Naive thymus-derived CD8-positive, alpha-beta T cell (primary cell): ENCODE measurements around the gene CHST6. TPM values are rescaled to one million over a fixed set of nuclear protein-coding genes. Genes with fewer than 3 reads are reported as not detected.
"Not testable (repeated sequence)": the region's sequence is repeated elsewhere in the genome, so short reads cannot be mapped to it uniquely, and the experiment has no call there.

Source experiments
- ATAC-seq, 2 donors: fragments of 150-1000 bp; cut with Tn5 transposase in 1 of 2; sonication (Bioruptor Pico), chemical (Tn5 transposase) in 1 of 2; 1 replicate in 1 of 2; 2 replicates in 1 of 2; pipeline ENCODE4 v1.10.0; 2021; ENCODE audit warnings: mild to moderate bottlenecking in 2 of 2, moderate library complexity in 2 of 2
- POLR2A ChIA-PET: fragments of 350-600 bp; sonication (Branson Sonifier 250); formaldehyde crosslinking; loops from one replicate; lab custom pipeline; 2021; ENCODE audit warnings: antibody characterized with exemption; lab: Charles Lee
- DNase-seq, 10 donors: peaks; one replicate each; pipeline versions ENCODE4 v3.0.0 to v3.0.0-alpha.2; 2020 to 2022
- H3K27ac Mint-ChIP-seq, 10 donors: one replicate each; pipeline ENCODE4 v1.8.0; 2020 to 2022; ENCODE audit warnings: mild to moderate bottlenecking in 10 of 10, mixed read lengths in 10 of 10, moderate library complexity in 4 of 10, inconsistent platforms in 1 of 10
- H3K27me3 Mint-ChIP-seq, 5 donors: one replicate each; pipeline ENCODE4 v1.8.0; 2021 to 2022; ENCODE audit warnings: mixed read lengths in 5 of 5
- H3K36me3 Mint-ChIP-seq, 3 donors: one replicate each; pipeline ENCODE4 v1.8.0; 2020 to 2022; ENCODE audit warnings: mixed read lengths in 3 of 3, mild to moderate bottlenecking in 2 of 3, inconsistent platforms in 1 of 3
- H3K4me1 Mint-ChIP-seq, 4 donors: one replicate each; pipeline ENCODE4 v1.8.0; 2021 to 2022; ENCODE audit warnings: mixed read lengths in 4 of 4
- H3K4me3 Mint-ChIP-seq, 10 donors: one replicate each; pipeline ENCODE4 v1.8.0; 2020 to 2022; ENCODE audit warnings: mild to moderate bottlenecking in 10 of 10, mixed read lengths in 10 of 10, moderate library complexity in 6 of 10, inconsistent platforms in 1 of 10
- H3K9me3 Mint-ChIP-seq, 9 donors: one replicate each; pipeline ENCODE4 v1.8.0; 2020 to 2022; ENCODE audit warnings: mixed read lengths in 9 of 9, mild to moderate bottlenecking in 3 of 9, inconsistent platforms in 1 of 9, moderate library complexity in 1 of 9
- polyA plus RNA-seq, 3 donors: library from polyadenylated mRNA; unstranded; fragments of 300-500 nt; fragmentation: Illumina TruSeq; gene quantifications; one replicate each; pipeline ENCODE4 v1.2.3, GENCODE V29; 2021
- total RNA-seq, 8 experiments: library from RNA in 2 of 8; stranded (reverse) in 2 of 8; gene quantifications; one replicate each; pipeline ENCODE4 v1.2.3 and lab custom pipeline; 2021 to 2026

Gene CHST6
- total and polyA plus RNA-seq, 5 experiments from 2014 or later, result not detected

GRCh38 chr16:75498605-75499322, 3.5 kb upstream of the CHST6 start:
- H3K27ac Mint-ChIP-seq, H3K4me3 Mint-ChIP-seq, POLR2A ChIA-PET, ATAC-seq, DNase-seq, H3K36me3 Mint-ChIP-seq, H3K9me3 Mint-ChIP-seq: not testable (repeated sequence)
- Mint-ChIP-seq H3K4me1 (peaks cover 7 to 10% (median 8%) of the 10 kb centered on the region in 4 donors), H3K27me3 (peaks cover 4 to 44% (median 16%) of the 10 kb centered on the region in 5 donors)

GRCh38 chr16:75497558-75497957, 2.3 kb upstream of the CHST6 start:
- no peak for ATAC-seq
- DNase-seq, result no peak
- H3K4me1 Mint-ChIP-seq, result peaks cover 7 to 10% (median 8%) of the 10 kb centered on the region in 4 donors
- no peaks in the 10 kb centered on the region for H3K9me3 Mint-ChIP-seq
- H3K27ac Mint-ChIP-seq, result no peak overlapping the region
- no peak overlapping the region for H3K4me3 Mint-ChIP-seq
- H3K36me3 Mint-ChIP-seq, result peaks cover 0 to 2% (median 0%) of the 10 kb centered on the region in 3 donors
- peaks cover 10 to 50% (median 12%) of the 10 kb centered on the region in 5 donors for H3K27me3 Mint-ChIP-seq
- POLR2A ChIA-PET, result no interaction called here

GRCh38 chr16:75494661-75495075, 573 bp downstream of the CHST6 start:
- peak overlapping the region in 1 of 10 donors; percentile 64 for H3K27ac Mint-ChIP-seq
- peaks cover 0 to 2% (median 0%) of the 10 kb centered on the region in 3 donors for H3K36me3 Mint-ChIP-seq
- H3K27me3 Mint-ChIP-seq, result peaks cover 10 to 43% (median 12%) of the 10 kb centered on the region in 5 donors
- DNase-seq (no peak), ATAC-seq (peak; percentile 33 to 47)
- POLR2A ChIA-PET, result interaction anchor here (0.7 kb wide), 1 partner anchor 78 kb away, joined by 3 read pairs; no protein-coding TSS in a partner anchor
- H3K4me1 Mint-ChIP-seq, result peaks cover 7 to 10% (median 8%) of the 10 kb centered on the region in 4 donors
- H3K9me3 Mint-ChIP-seq, result no peaks in the 10 kb centered on the region
- peak overlapping the region; percentile 61 to 85 (median 74) for H3K4me3 Mint-ChIP-seq

GRCh38 chr16:75494184-75494583, 1.1 kb downstream of the CHST6 start:
- Mint-ChIP-seq H3K36me3 (peaks cover 0 to 2% (median 0%) of the 10 kb centered on the region in 3 donors), H3K4me1 (peaks cover 7 to 10% (median 8%) of the 10 kb centered on the region in 4 donors), H3K9me3 (no peaks in the 10 kb centered on the region), H3K4me3 (peak overlapping the region in 8 of 10 donors; percentile 64 to 85 (median 76)), H3K27me3 (peaks cover 10 to 45% (median 12%) of the 10 kb centered on the region in 5 donors), H3K27ac (no peak overlapping the region)
- ATAC-seq (no peak), DNase-seq (no peak)
- POLR2A ChIA-PET, result no interaction called here

DNA sequence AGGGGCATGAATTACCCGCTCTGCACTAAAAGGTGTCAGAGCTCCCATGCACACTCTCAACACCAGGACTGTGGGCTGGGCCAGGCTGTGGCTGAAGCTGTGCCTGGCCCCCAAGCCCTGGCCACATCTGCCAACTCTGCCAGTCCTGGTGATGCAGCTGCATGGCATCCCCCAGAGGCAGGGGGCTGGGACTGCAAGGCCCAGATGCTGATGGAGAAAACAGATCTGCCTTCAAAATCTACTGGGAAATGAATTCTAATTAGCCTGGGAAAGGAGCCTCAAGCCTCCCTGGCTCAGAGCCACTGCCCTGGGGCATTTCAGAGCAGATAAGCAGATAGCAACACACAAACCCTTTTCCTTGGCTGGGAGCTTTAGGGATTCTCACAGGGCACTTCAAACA, 3.4 kb downstream of the CHST6 start:
- no peak for ATAC-seq
- Mint-ChIP-seq H3K27me3 (peaks cover 10 to 48% (median 24%) of the 10 kb centered on the region in 5 donors), H3K4me3 (no peak overlapping the region), H3K27ac (peak overlapping the region in 1 of 10 donors; percentile 18), H3K9me3 (no peaks in the 10 kb centered on the region), H3K36me3 (peaks cover 0 to 2% (median 0%) of the 10 kb centered on the region in 3 donors), H3K4me1 (peaks cover 7 to 10% (median 8%) of the 10 kb centered on the region in 4 donors)
- POLR2A ChIA-PET, result no interaction called here
- no peak for DNase-seq

- no peaks in the 10 kb centered on the region for H3K9me3 Mint-ChIP-seq
- POLR2A ChIA-PET, result no interaction called here
- no peak for ATAC-seq
- H3K27me3 Mint-ChIP-seq, result peaks cover 2 to 31% (median 16%) of the 10 kb centered on the region in 5 donors
- no peak overlapping the region for H3K4me3 Mint-ChIP-seq
- peak overlapping the region in 1 of 10 donors; percentile 18 for H3K27ac Mint-ChIP-seq
- DNase-seq, result no peak
- peaks cover 0 to 10% (median 0%) of the 10 kb centered on the region in 4 donors for H3K4me1 Mint-ChIP-seq
- H3K36me3 Mint-ChIP-seq, result peaks cover 0 to 2% (median 0%) of the 10 kb centered on the region in 3 donors
Measured at GRCh38 chr16:75488322-75488721, 6.9 kb downstream of the CHST6 start.

- ATAC-seq, result no peak
- DNase-seq, result no peak
- Mint-ChIP-seq H3K4me1 (peaks cover 0 to 10% (median 0%) of the 10 kb centered on the region in 4 donors), H3K9me3 (no peaks in the 10 kb centered on the region), H3K27me3 (peaks cover 0 to 25% (median 16%) of the 10 kb centered on the region in 5 donors), H3K4me3 (no peak overlapping the region), H3K36me3 (peaks cover 0 to 2% (median 0%) of the 10 kb centered on the region in 3 donors), H3K27ac (no peak overlapping the region)
- POLR2A ChIA-PET, result no interaction called here
Measured at GRCh38 chr16:75486676-75487313, 8.4 kb downstream of the CHST6 start.

GRCh38 chr16:75486014-75486675, 9.1 kb downstream of the CHST6 start:
- POLR2A ChIA-PET, result interaction anchor here (0.7 kb wide), 1 partner anchor 79 kb away, joined by 3 read pairs; no protein-coding TSS in a partner anchor
- Mint-ChIP-seq H3K9me3 (no peaks in the 10 kb centered on the region), H3K27ac (no peak overlapping the region), H3K27me3 (peaks cover 0 to 25% (median 21%) of the 10 kb centered on the region in 5 donors), H3K36me3 (peaks cover 0 to 2% (median 0%) of the 10 kb centered on the region in 3 donors), H3K4me3 (no peak overlapping the region), H3K4me1 (peaks cover 0 to 10% (median 0%) of the 10 kb centered on the region in 4 donors)
- ATAC-seq, result no peak
- DNase-seq, result no peak

DNA sequence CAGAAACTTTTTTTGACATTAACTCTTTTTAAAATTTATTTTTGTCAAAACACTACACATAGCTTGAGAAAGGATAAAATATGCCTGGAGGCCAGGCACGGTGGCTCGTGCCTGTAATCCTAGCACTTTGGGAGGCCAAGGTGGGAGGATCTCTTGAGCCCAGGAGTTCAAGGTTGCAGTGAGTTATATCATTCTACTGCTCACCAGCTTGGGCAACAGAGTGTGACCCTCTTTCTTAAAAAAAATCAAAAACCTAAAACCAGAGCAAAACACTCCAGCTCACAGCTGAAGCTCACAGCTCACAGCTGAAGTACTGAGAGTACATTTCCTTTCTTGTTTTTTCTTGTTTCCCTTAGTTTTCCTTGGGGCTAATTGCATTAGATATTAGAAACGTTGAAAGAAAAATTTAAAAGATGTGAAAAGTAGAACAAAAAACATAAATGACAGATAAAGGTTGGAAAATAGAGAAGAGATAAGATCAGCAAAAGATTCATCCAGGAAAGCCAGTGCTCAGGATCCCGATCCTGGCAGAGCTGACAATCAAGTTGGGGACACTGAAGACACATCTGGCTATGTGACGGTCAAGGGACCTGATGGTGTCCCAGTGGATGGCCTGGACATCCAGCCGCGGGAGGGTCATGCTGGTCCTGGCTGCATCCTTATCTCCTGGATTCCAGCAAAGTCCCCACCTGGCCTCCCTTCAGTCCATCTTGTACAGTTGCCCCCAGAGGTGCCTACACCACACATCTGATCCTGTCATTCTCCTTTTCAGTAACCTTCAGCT, 9.8 kb downstream of the CHST6 start:
- DNase-seq, result no peak
- POLR2A ChIA-PET, result interaction anchor here (0.7 kb wide), 1 partner anchor 78 kb away, joined by 3 read pairs; no protein-coding TSS in a partner anchor
- Mint-ChIP-seq H3K4me1 (peaks cover 0 to 10% (median 0%) of the 10 kb centered on the region in 4 donors), H3K36me3 (peaks cover 0 to 2% (median 0%) of the 10 kb centered on the region in 3 donors), H3K4me3 (no peak overlapping the region), H3K9me3 (no peaks in the 10 kb centered on the region), H3K27ac (no peak overlapping the region), H3K27me3 (peaks cover 0 to 28% (median 21%) of the 10 kb centered on the region in 5 donors)
- ATAC-seq, result no peak

DNA sequence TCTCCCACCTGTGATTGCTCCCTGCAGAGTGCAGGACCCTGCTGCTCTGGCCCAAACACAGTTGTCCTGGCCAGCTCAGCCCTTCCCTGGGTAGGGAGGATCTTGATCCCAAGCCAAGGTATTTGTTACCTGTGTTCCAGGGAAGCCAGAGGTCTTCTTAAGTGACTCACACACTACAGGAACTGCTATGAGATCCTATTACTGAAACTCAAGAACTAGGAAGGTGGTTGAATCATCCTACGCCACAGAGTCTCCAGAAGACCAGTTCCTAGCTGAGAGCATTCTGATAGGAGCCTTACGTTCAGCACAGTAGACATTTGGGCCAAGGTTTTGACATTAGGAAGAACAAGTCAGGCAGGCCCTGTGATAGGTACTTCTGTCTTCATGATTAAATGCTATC, 12.0 kb downstream of the CHST6 start:
- Mint-ChIP-seq H3K4me1 (peaks cover 0 to 10% (median 0%) of the 10 kb centered on the region in 4 donors), H3K27ac (no peak overlapping the region), H3K27me3 (peaks cover 0 to 22% (median 20%) of the 10 kb centered on the region in 5 donors), H3K4me3 (no peak overlapping the region), H3K36me3 (peaks cover 0 to 2% (median 0%) of the 10 kb centered on the region in 3 donors), H3K9me3 (no peaks in the 10 kb centered on the region)
- DNase-seq, result no peak
- POLR2A ChIA-PET, result no interaction called here
- no peak for ATAC-seq

DNA sequence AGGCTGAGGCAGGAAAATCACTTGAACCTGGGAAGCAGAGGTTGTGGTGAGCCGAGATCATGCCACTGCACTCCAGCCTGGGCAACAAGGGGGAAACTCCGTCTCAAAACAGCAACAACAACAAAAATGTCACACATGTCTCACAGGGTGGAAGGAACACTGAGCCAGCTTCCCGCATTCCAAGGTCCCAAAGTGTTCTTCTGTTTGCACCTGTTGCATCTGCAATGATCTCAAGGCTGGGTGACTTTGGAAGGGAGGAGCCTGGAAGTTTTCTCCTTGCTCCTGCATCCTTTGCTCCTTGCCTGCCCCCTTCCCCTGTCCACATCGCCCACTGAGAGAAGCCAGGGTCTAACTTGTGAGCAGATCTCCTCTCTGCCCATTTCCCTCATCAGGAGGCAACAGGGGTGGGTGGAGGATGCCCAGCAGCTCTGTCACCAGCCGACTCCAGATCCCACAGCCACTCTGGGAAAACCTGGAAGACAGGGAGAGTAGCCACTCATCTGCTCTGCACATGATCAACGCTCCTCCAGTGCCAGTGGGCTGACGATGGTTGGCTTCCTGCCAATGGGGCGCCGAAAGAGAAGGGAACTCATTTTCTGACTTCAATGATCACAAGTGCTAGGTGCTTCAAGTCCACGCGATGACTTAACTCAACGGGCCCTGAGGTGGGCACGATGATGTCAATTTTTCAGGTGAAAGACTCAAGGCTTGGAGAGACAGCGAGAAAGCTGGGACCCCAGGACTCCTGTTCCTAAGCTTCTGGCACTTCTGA, 12.6 kb downstream of the CHST6 start:
- no peak overlapping the region for H3K27ac Mint-ChIP-seq
- no peak overlapping the region for H3K4me3 Mint-ChIP-seq
- H3K27me3 Mint-ChIP-seq, result peaks cover 0 to 25% (median 21%) of the 10 kb centered on the region in 5 donors
- H3K36me3 Mint-ChIP-seq, result peaks cover 0 to 2% (median 0%) of the 10 kb centered on the region in 3 donors
- POLR2A ChIA-PET, result no interaction called here
- DNase-seq (no peak), ATAC-seq (no peak)
- H3K9me3 Mint-ChIP-seq, result no peaks in the 10 kb centered on the region
- peaks cover 0 to 10% (median 0%) of the 10 kb centered on the region in 4 donors for H3K4me1 Mint-ChIP-seq
